HG02763 (cell line): ENCODE measurements around the gene ROBO1.

Source experiments
- ATAC-seq: cut with Tn5 transposase; IDR thresholded peaks from one replicate; pipeline ENCODE4 v1.9.1; 2021; ENCODE audit warnings: mild to moderate bottlenecking, moderate library complexity; ENCODE audit not compliant: unreplicated experiment

Gene ROBO1

DNA sequence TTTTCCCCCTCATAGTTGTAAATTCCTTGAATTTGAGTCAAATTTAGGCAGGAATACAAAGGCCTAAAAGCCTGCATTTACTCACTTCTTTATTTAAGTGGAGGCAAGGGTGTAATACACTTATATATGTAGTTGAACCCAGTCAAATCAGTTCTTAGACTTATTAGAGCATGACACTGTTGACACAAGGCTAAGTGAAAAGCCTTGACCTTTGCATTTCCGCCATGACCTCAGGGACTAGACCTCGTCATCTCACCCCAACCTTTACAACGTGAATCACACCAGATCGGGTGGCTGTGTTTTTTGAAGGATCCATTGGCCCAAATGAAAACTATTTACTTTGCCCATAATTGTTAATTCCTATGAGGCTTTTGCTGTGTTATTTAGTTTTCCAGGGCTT lies 774.4 kb downstream of the ROBO1 start:
- ATAC-seq: no peak

DNA sequence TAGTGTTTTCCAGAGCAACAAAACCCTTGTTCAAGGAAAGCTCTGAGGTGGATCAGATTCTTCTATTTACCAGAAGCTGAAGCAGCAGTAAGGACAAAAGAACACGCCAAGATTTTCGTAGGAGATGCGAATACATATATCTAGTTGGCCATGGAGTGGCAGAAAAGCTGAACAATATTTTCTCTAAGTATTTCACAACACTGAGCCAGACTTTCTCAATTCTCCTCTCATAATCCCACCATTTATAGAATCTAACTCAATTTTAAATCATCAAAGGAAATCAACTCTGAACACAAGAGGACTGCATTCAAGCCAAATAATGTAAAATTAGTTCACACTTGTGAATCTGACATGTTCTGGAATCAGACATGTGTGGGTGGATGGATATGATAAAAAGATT lies 775.0 kb downstream of the ROBO1 start:
- no peak for ATAC-seq

DNA sequence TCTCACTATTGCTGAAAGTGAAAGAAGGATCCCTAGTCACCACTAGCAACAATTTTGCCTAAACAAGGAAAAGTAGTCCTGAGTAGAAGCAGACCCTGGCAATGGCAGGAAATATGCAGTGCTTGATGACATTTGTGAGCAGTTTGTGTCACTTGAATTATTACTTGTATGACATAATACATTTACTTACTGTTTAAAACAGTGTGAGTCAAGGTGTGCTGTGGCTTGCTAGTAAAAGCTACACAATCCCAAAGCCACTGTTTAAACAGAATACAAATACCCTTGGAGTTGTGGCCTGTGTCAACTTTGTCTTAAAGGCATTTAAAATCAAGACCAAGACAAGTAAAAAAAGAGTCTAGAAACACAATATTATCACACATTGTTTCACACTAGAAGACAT lies 775.4 kb downstream of the ROBO1 start:
- ATAC-seq: no peak

DNA sequence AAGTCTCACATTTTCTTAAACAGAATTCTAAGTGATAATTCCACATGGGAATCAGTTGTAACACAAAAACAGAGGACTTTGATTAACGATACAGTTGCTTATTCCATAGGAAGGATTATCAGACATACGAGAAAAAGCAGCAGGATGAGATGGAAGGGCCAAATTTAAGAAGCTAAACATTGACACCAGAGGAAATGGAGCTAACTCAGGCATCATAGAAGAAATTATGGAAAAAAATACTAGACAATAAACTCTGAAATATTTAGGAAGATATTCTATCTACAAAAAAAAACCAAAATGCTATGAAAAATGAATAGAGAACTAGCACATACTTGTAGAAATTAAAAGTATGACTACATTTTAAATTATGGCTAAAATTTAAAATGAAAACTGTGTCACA lies 776.1 kb downstream of the ROBO1 start:
- no peak for ATAC-seq

- no peak for ATAC-seq
These were observed 777.6 kb downstream of the ROBO1 start for GRCh38 chr3:78990156-78990555.

DNA sequence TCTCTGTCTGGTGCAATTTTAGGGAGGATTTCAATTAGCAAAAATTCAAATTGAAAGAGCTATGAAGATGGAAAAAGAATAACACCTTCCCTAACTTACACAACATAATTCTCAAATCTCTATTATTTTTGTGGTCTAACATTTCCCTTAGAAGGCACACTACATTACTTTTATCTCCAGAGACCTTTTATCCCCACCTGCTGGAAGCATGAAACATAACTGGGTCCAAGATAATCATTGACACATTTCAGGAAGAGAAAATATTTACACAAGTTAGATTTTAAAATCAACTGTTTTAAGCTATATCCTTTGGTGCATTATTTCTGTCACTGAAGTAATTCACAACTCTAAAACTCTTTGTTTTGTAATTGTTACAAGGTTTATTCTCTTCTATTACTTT lies 779.5 kb downstream of the ROBO1 start:
- no peak for ATAC-seq

DNA sequence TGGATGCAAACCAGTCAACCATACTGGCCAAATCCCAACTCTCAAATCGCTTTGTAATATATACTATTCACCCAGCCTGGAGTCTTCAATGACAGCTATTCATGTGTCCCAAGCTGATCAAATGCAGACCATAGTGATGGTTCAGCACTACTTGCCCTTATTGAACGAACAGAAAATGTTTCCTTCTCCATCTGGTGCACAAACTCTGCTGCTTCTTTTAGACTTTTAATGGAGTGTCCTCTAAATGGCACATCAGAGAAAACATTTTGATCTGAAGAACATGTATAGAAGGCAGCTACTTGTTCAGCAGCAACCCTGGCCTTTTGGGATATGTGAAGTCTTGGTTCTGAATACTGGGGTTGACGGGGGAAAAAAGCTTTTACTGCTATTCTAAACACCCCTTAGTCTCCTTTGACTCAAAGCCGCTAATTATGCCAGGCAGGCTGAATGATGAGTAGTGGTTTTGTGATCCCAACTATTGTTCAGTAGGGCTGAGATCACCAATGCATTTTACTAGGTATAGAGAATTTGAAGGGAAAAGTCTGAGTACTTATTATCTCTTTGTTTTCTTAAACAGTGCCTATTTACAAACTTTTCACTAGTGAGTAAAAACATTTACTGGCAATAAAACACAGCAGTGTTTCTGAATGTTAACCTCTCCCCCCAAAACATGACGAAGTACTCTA lies 781.2 kb downstream of the ROBO1 start:
- no peak for ATAC-seq

GRCh38 chr3:78985981-78986380 lies 781.8 kb downstream of the ROBO1 start:
- ATAC-seq: no peak

- ATAC-seq: no peak
These were observed 788.8 kb downstream of the ROBO1 start for GRCh38 chr3:78979028-78979427.

GRCh38 chr3:78978037-78978436 lies 789.8 kb downstream of the ROBO1 start:
- ATAC-seq: no peak

- no peak for ATAC-seq
These were observed 790.7 kb downstream of the ROBO1 start for GRCh38 chr3:78977073-78977472.

- no peak for ATAC-seq
These were observed 791.6 kb downstream of the ROBO1 start for GRCh38 chr3:78976200-78976599.

GRCh38 chr3:78974181-78974790 lies 793.5 kb downstream of the ROBO1 start:
- ATAC-seq: no peak

DNA sequence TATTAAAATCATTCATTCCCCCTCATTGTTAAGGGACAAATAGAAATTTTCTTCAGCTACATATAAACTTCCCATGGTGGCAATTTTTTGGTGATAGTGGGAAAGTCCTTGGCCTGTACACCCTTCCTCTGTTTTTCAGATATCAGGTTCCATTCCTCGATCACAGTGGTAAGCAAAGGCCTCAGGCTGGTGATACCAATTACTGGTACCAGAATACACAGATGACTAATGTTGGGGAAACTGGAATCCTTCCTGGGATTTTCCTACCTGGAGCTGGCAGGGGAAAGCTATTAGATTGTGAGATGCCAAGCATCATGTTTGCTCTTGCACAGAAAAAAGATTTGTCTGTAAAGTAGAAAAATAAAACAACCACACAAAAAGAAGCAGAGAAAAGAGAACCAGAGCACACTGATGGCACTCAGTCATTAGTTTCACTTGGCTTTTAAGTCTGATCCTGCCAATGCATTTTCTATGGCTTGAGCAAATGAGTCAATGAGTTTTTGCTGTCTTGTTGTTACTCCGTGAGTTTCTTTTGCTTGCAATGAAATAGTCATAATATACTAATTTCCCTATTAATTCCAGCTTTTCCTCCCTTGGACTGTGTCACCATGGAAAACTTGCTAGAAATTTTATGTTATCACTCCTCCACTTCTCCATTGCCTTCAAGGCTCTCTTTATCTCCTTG lies 795.0 kb downstream of the ROBO1 start:
- ATAC-seq: no peak

DNA sequence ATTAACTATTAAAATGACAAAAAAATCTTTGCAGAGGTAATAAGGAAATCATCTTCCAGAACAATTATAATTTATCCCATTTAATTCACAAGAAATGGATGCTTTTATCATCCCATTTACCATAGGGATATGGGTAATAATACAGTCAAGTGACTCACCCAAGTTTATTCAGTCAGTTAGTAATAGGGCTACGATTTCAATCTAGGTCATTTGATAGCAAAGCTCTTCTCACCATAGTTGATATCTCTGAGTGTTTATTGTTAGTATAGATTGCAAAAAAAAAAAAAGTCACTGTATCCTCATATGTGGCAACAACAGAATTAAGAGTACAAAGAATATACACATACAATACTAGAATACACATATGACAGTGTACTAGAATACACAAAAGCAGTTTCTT lies 797.1 kb downstream of the ROBO1 start:
- no peak for ATAC-seq

- ATAC-seq: no peak
These were observed 798.3 kb downstream of the ROBO1 start for GRCh38 chr3:78969483-78969882.

DNA sequence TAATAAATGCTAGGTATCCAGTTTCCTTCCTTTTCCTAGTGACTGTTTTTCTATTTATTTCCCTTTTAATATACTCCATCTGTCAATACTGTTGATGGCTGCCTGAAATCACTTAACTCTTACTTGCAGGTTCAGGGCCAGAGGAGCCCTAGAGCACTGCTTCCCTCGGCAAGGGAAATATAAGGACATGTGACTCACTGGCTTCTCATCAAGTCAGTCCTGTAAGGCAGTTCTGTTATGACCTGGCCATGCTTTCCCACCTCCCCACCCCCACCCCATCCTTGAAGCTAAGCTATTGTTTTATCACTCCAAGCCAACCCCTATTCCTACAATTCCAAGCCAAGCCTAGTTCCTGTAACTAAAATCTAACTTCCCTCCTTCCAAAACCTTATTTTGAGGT lies 800.7 kb downstream of the ROBO1 start:
- no peak for ATAC-seq

DNA sequence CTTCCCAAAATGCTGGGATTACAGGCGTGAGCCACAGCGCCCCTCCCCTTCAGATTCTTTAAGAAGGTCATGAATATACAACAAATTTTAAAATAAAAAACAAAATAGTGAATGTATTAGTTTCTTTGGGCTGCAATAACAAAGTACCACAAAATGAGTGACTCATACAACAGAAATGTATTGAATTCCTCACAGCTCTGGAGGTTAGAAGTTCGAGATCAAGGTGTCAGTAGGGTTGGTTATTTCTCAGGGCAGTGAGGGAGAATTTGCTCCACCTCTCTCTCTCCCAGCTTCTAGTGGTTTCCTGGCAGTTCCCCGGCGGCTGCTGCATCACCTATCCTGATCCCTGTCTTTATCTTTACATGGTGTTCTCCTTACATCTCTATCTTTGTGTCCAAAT lies 804.0 kb downstream of the ROBO1 start:
- no peak for ATAC-seq

GRCh38 chr3:78957456-78957855 lies 810.3 kb downstream of the ROBO1 start:
- ATAC-seq: no peak

GRCh38 chr3:78951342-78951945 lies 816.4 kb downstream of the ROBO1 start:
- no peak for ATAC-seq

- no peak for ATAC-seq
These were observed 826.2 kb downstream of the ROBO1 start for GRCh38 chr3:78941587-78941986.

GRCh38 chr3:78940626-78941025 lies 827.2 kb downstream of the ROBO1 start:
- ATAC-seq: no peak
